Epidermal melanocyte (primary cell): ENCODE data around the gene UBASH3B.
A peak's percentile ranks its signal among the peaks of the same experiment; 100 is the strongest.

Experiments
- DNase-seq: peaks from one replicate; pipeline ENCODE4 v3.0.0; 2011; ENCODE audit warnings: low spot score; ENCODE audit not compliant: insufficient read length

The UBASH3B gene

GRCh38 chr11:122647736-122648275, 7.7 kb upstream of the UBASH3B start:
- DNase-seq, result no peak

- no peak for DNase-seq
These were observed 6.4 kb upstream of the UBASH3B start for GRCh38 chr11:122649116-122649515.

GRCh38 chr11:122650619-122651018, 4.9 kb upstream of the UBASH3B start:
- DNase-seq, result no peak

GRCh38 chr11:122652495-122652894, 3.0 kb upstream of the UBASH3B start:
- DNase-seq, result no peak

GRCh38 chr11:122653916-122654585, 1.5 kb upstream of the UBASH3B start:
- no peak for DNase-seq

GRCh38 chr11:122656073-122656630, 630 bp downstream of the UBASH3B start:
- no peak for DNase-seq

GRCh38 chr11:122656631-122657101, 1.1 kb downstream of the UBASH3B start:
- no peak for DNase-seq

- DNase-seq, result no peak
These were observed 4.4 kb downstream of the UBASH3B start for GRCh38 chr11:122659676-122660554.

- DNase-seq, result peak; percentile 50
These were observed 5.8 kb downstream of the UBASH3B start for GRCh38 chr11:122661182-122661945.

GRCh38 chr11:122663056-122663740, 7.7 kb downstream of the UBASH3B start:
- DNase-seq, result no peak

GRCh38 chr11:122663764-122664163, 8.2 kb downstream of the UBASH3B start:
- no peak for DNase-seq

- no peak for DNase-seq
These were observed 8.7 kb downstream of the UBASH3B start for GRCh38 chr11:122664188-122664587.

- no peak for DNase-seq
These were observed 10.3 kb downstream of the UBASH3B start for GRCh38 chr11:122665861-122666260.

GRCh38 chr11:122666743-122667142, 11.2 kb downstream of the UBASH3B start:
- DNase-seq, result no peak

- no peak for DNase-seq
These were observed 13.1 kb downstream of the UBASH3B start for GRCh38 chr11:122668562-122669090.

- no peak for DNase-seq
These were observed 14.6 kb downstream of the UBASH3B start for GRCh38 chr11:122670131-122670530.

- no peak for DNase-seq
These were observed 15.9 kb downstream of the UBASH3B start for GRCh38 chr11:122671400-122671891.

GRCh38 chr11:122672892-122673291, 17.4 kb downstream of the UBASH3B start:
- DNase-seq, result no peak

GRCh38 chr11:122673701-122674100, 18.2 kb downstream of the UBASH3B start:
- DNase-seq, result no peak

GRCh38 chr11:122676638-122677037, 21.1 kb downstream of the UBASH3B start:
- no peak for DNase-seq
